Astrocyte (in vitro differentiated cells and primary cell): ENCODE measurements around the gene PAPSS1. TPM values are rescaled to one million over a fixed set of nuclear protein-coding genes. Genes with fewer than 3 reads are reported as not detected.
A peak's percentile ranks its signal among the peaks of the same experiment; 100 is the strongest.

Experiments
- DNase-seq: peaks from one replicate; pipeline ENCODE4 v3.0.0-alpha.2; 2010; ENCODE audit warnings: low read depth
- FAIRE-seq: peaks from 2 replicates; lab custom pipeline; 2011; peaks lifted over from hg19 to GRCh38; lab: Jason Lieb, UNC
- H2AFZ ChIP-seq: 2 replicates; pipeline ENCODE4 v1.6.0; 2012; ENCODE audit warnings: low read depth, low read length, inconsistent platforms
- H3K27ac ChIP-seq: 2 replicates; pipeline ENCODE4 v1.5.1; 2011; ENCODE audit warnings: low read depth, low read length, inconsistent platforms
- H3K27me3 ChIP-seq: 2 replicates; pipeline ENCODE4 v1.6.0; 2011; ENCODE audit warnings: low read length, inconsistent platforms; ENCODE audit not compliant: insufficient read depth
- H3K36me3 ChIP-seq: 2 replicates; pipeline ENCODE4 v1.5.1; 2011; ENCODE audit warnings: low read length, inconsistent platforms; ENCODE audit not compliant: insufficient read depth
- H3K4me1 ChIP-seq: 2 replicates; pipeline ENCODE4 v1.5.1; 2011; ENCODE audit warnings: low read length, inconsistent platforms; ENCODE audit not compliant: insufficient read depth
- H3K4me2 ChIP-seq: 2 replicates; pipeline ENCODE4 v1.6.0; 2012; ENCODE audit warnings: low read length, inconsistent platforms
- H3K4me3 ChIP-seq: 2 replicates; pipeline ENCODE4 v1.5.1; 2011; ENCODE audit warnings: low read depth, mild to moderate bottlenecking, low read length, inconsistent platforms; ENCODE audit not compliant: insufficient read depth
- H3K79me2 ChIP-seq: 2 replicates; pipeline ENCODE4 v1.6.0; 2012; ENCODE audit warnings: mild to moderate bottlenecking, low read length, inconsistent platforms; ENCODE audit not compliant: insufficient read depth
- H3K9ac ChIP-seq: 2 replicates; pipeline ENCODE4 v1.6.0; 2012; ENCODE audit warnings: mild to moderate bottlenecking, low read length, inconsistent platforms
- H3K9me3 ChIP-seq: 2 replicates; pipeline ENCODE4 v1.5.1; 2012; ENCODE audit warnings: low read depth, mild to moderate bottlenecking, low read length, inconsistent platforms; ENCODE audit not compliant: insufficient read depth
- H4K20me1 ChIP-seq: 2 replicates; pipeline ENCODE4 v1.6.0; 2012; ENCODE audit warnings: low read length, inconsistent platforms; ENCODE audit not compliant: insufficient read depth
- H3K27ac Mint-ChIP-seq: one replicate; pipeline ENCODE4 v1.8.0; 2021; ENCODE audit warnings: mild to moderate bottlenecking, mixed read lengths; ENCODE audit not compliant: unreplicated experiment
- H3K27me3 Mint-ChIP-seq: one replicate; pipeline ENCODE4 v1.8.0; 2021; ENCODE audit warnings: low read depth, mixed read lengths; ENCODE audit not compliant: unreplicated experiment
- H3K36me3 Mint-ChIP-seq: one replicate; pipeline ENCODE4 v1.8.0; 2021; ENCODE audit warnings: low read depth, mixed read lengths; ENCODE audit not compliant: unreplicated experiment
- H3K4me1 Mint-ChIP-seq: one replicate; pipeline ENCODE4 v1.8.0; 2021; ENCODE audit warnings: low read depth, mixed read lengths; ENCODE audit not compliant: unreplicated experiment
- H3K4me3 Mint-ChIP-seq: one replicate; pipeline ENCODE4 v1.8.0; 2021; ENCODE audit warnings: mild to moderate bottlenecking, moderate library complexity, mixed read lengths; ENCODE audit not compliant: unreplicated experiment
- H3K9me3 Mint-ChIP-seq: one replicate; pipeline ENCODE4 v1.8.0; 2021; ENCODE audit warnings: mild to moderate bottlenecking, mixed read lengths; ENCODE audit not compliant: unreplicated experiment
- CTCF ChIP-seq: IDR thresholded peaks from 2 replicates; pipeline ENCODE4 v1.5.1; 2011; ENCODE audit warnings: low read depth, mild to moderate bottlenecking, inconsistent platforms, low read length, moderate library complexity; ENCODE audit not compliant: insufficient read depth
- EZH2 ChIP-seq: IDR thresholded peaks from 2 replicates; pipeline ENCODE4 v1.6.1; 2012; ENCODE audit warnings: mild to moderate bottlenecking, low read length, inconsistent platforms; ENCODE audit not compliant: insufficient read depth
- total RNA-seq: library from RNA; stranded (reverse); gene quantifications from 2 replicates; pipeline ENCODE4 v1.2.1, GENCODE V29; 2021

PAPSS1 gene
- total RNA-seq, 1 donor from 2014 or later = 102 TPM

- Histone ChIP-seq H3K36me3 (peaks cover 8% of the 10 kb centered on the region), H3K27me3 (no peaks in the 10 kb centered on the region), H2AFZ (no peak overlapping the region), H3K4me1 (peaks cover 6% of the 10 kb centered on the region), H3K4me2 (no peak overlapping the region), H3K79me2 (peaks cover 35% of the 10 kb centered on the region), H3K27ac (no peak overlapping the region), H3K4me3 (no peak overlapping the region), H3K9ac (no peak overlapping the region), H3K9me3 (no peaks in the 10 kb centered on the region), H4K20me1 (peaks cover 30% of the 10 kb centered on the region)
- Mint-ChIP-seq H3K4me1 (no peaks in the 10 kb centered on the region), H3K27me3 (no peaks in the 10 kb centered on the region), H3K27ac (no peak overlapping the region), H3K36me3 (peaks cover 23% of the 10 kb centered on the region), H3K4me3 (no peak overlapping the region), H3K9me3 (no peaks in the 10 kb centered on the region)
- FAIRE-seq (no peak), DNase-seq (no peak)
- no peak for TF ChIP-seq EZH2
- TF ChIP-seq CTCF = no peak
Measured at GRCh38 chr4:107692202-107692601, 27.8 kb downstream of the PAPSS1 start.

- FAIRE-seq = no peak
- H3K4me3 Mint-ChIP-seq = no peak overlapping the region
- DNase-seq = no peak
- peaks cover 2% of the 10 kb centered on the region for H3K9me3 Mint-ChIP-seq
- no peaks in the 10 kb centered on the region for H3K27me3 Mint-ChIP-seq
- H3K36me3 ChIP-seq = peaks cover 12% of the 10 kb centered on the region
- no peak overlapping the region for H3K9ac ChIP-seq
- H3K9me3 ChIP-seq = no peaks in the 10 kb centered on the region
- H3K27me3 ChIP-seq = no peaks in the 10 kb centered on the region
- no peak overlapping the region for H3K27ac Mint-ChIP-seq
- TF ChIP-seq EZH2 (no peak), CTCF (no peak)
- H3K36me3 Mint-ChIP-seq = peaks cover 23% of the 10 kb centered on the region
- peaks cover 27% of the 10 kb centered on the region for H3K79me2 ChIP-seq
- no peak overlapping the region for H3K27ac ChIP-seq
- H3K4me3 ChIP-seq = no peak overlapping the region
- peaks cover 6% of the 10 kb centered on the region for H3K4me1 ChIP-seq
- H3K4me2 ChIP-seq = no peak overlapping the region
- H4K20me1 ChIP-seq = peaks cover 26% of the 10 kb centered on the region
- no peak overlapping the region for H2AFZ ChIP-seq
- H3K4me1 Mint-ChIP-seq = no peaks in the 10 kb centered on the region
Measured at GRCh38 chr4:107691378-107691777, 28.7 kb downstream of the PAPSS1 start.

GRCh38 chr4:107689912-107690587 lies 30.0 kb downstream of the PAPSS1 start:
- Histone ChIP-seq H3K4me2 (peak overlapping the region; percentile 50), H3K27ac (peak overlapping the region; percentile 62), H3K9ac (no peak overlapping the region)

More at GRCh38 chr4:107689912-107690587, 30.0 kb downstream of the PAPSS1 start:
- Mint-ChIP-seq H3K27ac (no peak overlapping the region), H3K27me3 (no peaks in the 10 kb centered on the region), H3K9me3 (peaks cover 2% of the 10 kb centered on the region), H3K4me1 (no peaks in the 10 kb centered on the region), H3K36me3 (peaks cover 17% of the 10 kb centered on the region), H3K4me3 (no peak overlapping the region)
- Histone ChIP-seq H3K79me2 (peaks cover 24% of the 10 kb centered on the region), H3K4me1 (peaks cover 6% of the 10 kb centered on the region), H3K9me3 (no peaks in the 10 kb centered on the region), H3K27me3 (no peaks in the 10 kb centered on the region), H3K36me3 (peaks cover 19% of the 10 kb centered on the region), H2AFZ (no peak overlapping the region), H4K20me1 (peaks cover 24% of the 10 kb centered on the region), H3K4me3 (no peak overlapping the region)
- FAIRE-seq = peak; percentile 98
- peak; percentile 94 for DNase-seq
- TF ChIP-seq EZH2 (no peak), CTCF (no peak)
